ENCODE measurements around the gene AVPR2. TPM values are rescaled to one million over a fixed set of nuclear protein-coding genes. Genes with fewer than 3 reads are reported as not detected.

Gene AVPR2
- total and polyA plus RNA-seq, 9 donors = 0.34 to 1.5 (median 0.55) TPM; not detected in 3

DNA sequence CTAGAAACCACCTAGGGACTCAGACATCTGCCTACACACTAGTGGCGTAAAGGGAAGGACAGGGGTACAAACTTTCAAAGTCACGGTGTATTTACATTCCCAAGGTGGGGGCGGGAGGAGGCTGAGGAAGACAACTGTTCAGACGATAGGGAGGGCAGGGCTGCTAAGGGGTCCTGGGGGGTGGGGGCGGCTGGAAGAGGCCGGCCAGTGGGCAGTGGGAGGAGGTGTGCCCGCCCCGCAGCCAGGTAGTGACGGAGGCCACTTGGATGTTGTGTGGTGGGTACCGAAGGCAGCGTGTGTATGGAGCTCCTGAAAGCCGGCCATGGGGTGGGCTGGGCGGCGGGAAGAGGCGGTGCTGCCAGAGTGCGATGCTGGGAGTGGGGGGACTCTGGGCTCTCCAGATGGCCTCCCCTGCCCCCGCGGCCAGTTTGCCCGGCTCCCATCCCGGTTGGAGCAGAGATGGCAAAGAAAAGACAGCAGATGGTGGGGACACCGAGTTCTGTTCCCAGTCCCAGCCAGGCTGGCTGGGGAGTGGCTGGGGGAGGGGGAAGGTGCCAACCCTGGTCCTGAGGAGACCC lies 42.7 kb upstream of the AVPR2 start:
- intact Hi-C loops (cut with DNase I) = no loop called here
- Histone ChIP-seq H3K4me1 (ENCODE audit: insufficient read depth) (no peaks in the 10 kb centered on the region), H3K9me3 (no peaks in the 10 kb centered on the region), H3K4me3 (no peak overlapping the region), H3K36me3 (no peaks in the 10 kb centered on the region), H3K27me3 (no peaks in the 10 kb centered on the region), H3K27ac (no peak overlapping the region)
- WGBS, 3 donors = 64 to 67% (median 66%) methylated on average over 21 of the region's 21 CpGs
- DNase-seq = no peak
- TF ChIP-seq, protein P1, sequence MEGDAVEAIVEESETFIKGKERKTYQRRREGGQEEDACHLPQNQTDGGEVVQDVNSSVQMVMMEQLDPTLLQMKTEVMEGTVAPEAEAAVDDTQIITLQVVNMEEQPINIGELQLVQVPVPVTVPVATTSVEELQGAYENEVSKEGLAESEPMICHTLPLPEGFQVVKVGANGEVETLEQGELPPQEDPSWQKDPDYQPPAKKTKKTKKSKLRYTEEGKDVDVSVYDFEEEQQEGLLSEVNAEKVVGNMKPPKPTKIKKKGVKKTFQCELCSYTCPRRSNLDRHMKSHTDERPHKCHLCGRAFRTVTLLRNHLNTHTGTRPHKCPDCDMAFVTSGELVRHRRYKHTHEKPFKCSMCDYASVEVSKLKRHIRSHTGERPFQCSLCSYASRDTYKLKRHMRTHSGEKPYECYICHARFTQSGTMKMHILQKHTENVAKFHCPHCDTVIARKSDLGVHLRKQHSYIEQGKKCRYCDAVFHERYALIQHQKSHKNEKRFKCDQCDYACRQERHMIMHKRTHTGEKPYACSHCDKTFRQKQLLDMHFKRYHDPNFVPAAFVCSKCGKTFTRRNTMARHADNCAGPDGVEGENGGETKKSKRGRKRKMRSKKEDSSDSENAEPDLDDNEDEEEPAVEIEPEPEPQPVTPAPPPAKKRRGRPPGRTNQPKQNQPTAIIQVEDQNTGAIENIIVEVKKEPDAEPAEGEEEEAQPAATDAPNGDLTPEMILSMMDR (IDR thresholded peaks at IDR 0.05) = no peak
- TF ChIP-seq EP300 (IDR thresholded peaks at IDR 0.05) (no peak), POLR2A (IDR thresholded peaks at IDR 0.05) (no peak)

DNA sequence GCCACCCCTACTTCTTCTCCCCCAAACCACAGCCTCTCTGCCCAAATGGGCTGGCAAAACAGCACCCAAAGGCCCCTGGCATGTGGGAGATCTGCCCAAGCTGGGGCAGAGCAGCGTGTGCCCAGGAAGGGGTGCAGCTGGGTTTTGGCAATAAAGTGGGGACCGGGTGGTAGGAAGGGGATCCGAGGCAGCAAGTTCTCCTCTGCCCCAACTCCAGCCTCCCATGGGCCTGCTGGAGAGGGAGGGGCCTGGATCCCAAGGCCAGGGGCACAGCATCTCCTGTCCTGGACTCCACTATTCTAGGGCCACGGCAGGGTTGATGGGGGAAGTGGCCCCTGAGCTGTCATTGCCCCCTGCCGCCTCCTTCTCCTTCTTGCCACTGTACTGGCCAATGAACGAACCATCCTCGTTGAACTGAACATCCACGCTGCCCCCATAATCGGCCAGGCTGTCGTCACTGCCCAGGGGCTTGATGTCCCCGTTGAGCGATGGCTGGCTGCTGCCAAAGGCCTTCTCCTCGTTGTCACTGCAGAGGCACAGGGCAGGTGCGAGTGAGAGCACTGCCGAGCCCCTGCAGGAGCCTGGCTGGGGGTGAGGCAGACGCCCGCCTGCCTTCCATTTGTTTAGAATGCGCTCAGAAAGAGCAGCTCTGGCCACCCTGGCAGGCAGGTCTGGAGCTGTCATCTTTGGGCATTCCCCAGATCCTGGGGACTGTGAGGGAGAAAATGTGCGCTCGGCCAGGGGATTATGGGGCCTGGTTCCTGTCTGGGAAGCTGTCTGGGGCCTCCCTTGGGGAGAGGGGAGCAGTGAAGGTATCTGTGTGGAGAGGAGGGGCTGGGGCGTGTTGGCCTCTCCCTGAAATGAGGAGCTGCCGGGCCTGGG lies 41.9 kb upstream of the AVPR2 start:
- intact Hi-C loops (cut with DNase I) = no loop called here
- Histone ChIP-seq H3K27ac (no peak overlapping the region), H3K27me3 (no peaks in the 10 kb centered on the region), H3K4me3 (no peak overlapping the region), H3K4me1 (ENCODE audit: insufficient read depth) (no peaks in the 10 kb centered on the region), H3K9me3 (no peaks in the 10 kb centered on the region), H3K36me3 (no peaks in the 10 kb centered on the region)
- no peak for DNase-seq
- 64 to 74% (median 74%) methylated on average over 22 of the region's 22 CpGs for WGBS, 3 donors
- TF ChIP-seq, protein P1 (IDR thresholded peaks at IDR 0.05) = no peak
- TF ChIP-seq EP300 (IDR thresholded peaks at IDR 0.05) (no peak), POLR2A (IDR thresholded peaks at IDR 0.05) (no peak)

DNA sequence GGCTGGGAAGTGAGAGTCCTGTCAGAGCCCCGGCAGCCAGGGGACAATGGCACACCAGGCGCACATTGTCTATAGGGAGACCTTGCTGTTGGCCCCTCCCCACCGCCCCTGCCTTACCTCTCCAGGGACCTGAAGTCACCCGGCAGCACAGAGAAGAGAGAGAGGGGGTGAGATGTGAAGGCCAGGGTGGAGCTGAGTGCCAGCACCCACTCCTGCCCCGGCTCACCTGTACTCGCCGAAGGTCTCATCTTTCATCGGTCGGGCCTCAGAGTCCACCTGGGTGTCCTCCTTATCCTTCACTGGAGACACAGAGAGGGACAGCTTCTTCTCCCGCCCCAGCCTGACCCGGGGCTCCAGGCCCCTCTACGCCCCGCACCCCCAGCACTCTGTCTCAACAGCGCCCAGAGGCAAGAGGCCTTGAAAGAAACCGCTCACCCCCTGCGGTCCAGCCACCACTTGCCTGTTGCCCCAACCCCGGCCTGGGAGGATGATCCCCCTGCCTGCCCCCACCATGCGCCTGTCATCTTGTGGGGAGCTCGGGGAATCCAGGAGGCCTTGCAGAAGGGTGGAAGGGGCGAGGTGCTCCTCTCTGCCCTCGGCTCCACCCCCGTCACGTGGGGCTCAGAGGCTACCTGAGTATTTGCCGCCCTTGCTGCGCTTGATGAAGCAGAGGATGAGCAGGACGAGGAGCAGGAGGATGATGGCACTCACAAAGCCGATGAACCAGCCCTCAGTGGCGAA lies 41.1 kb upstream of the AVPR2 start:
- TF ChIP-seq EP300 (IDR thresholded peaks at IDR 0.05) (no peak), POLR2A (IDR thresholded peaks at IDR 0.05) (no peak)
- TF ChIP-seq, protein P1 (IDR thresholded peaks at IDR 0.05) = no peak
- Histone ChIP-seq H3K9me3 (no peaks in the 10 kb centered on the region), H3K27me3 (no peaks in the 10 kb centered on the region), H3K4me3 (no peak overlapping the region), H3K36me3 (no peaks in the 10 kb centered on the region), H3K27ac (no peak overlapping the region), H3K4me1 (ENCODE audit: insufficient read depth) (no peaks in the 10 kb centered on the region)
- no peak for DNase-seq
- intact Hi-C loops (cut with DNase I) = no loop called here
- WGBS, 3 donors = 67 to 77% (median 75%) methylated on average over 22 to 28 of the region's 28 CpGs

DNA sequence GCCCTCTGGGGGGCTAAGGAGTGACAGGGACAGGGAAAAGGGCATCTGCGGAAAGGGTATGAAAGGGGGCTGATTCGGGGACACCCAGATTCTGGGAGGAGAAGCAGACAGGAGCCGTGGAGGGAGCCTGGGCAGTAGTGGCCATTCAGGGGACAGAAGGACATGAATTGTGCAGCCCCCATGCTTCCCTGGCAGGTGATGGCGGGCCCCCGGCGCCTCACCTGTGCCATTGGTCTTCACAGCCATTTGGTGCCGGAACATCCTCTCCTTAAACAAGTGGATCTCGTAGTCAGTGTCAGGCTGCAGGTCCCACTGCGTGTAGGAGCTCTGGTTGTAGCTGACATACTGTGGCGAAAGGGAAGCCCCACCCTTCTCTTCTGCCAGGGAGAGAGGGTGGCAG lies 40.4 kb upstream of the AVPR2 start:
- TF ChIP-seq POLR2A (IDR thresholded peaks at IDR 0.05) (no peak), EP300 (IDR thresholded peaks at IDR 0.05) (no peak)
- TF ChIP-seq, protein P1 (IDR thresholded peaks at IDR 0.05) = no peak
- Histone ChIP-seq H3K36me3 (no peaks in the 10 kb centered on the region), H3K27me3 (no peaks in the 10 kb centered on the region), H3K27ac (no peak overlapping the region), H3K4me1 (ENCODE audit: insufficient read depth) (no peaks in the 10 kb centered on the region), H3K4me3 (no peak overlapping the region), H3K9me3 (no peaks in the 10 kb centered on the region)
- DNase-seq = no peak
- 83 to 86% (median 83%) methylated on average over 10 of the region's 10 CpGs for WGBS, 3 donors
- intact Hi-C loops (cut with DNase I) = no loop called here

Data from ovary (tissue), 9 donors.